Measurements from ENCODE around the gene PHF10. TPM values are rescaled to one million over a fixed set of nuclear protein-coding genes. Genes with fewer than 3 reads are reported as not detected.

The PHF10 gene
- 14.0 and 17.0 TPM in 2 replicates for total RNA-seq

GRCh38 chr6:169724494-169725124 is at the start of gene PHF10:
Gene PHF10, minus strand, starts transcription at chr6:169724500. Its CDS starts 569 bp downstream, at chr6:169723931.

DNA sequence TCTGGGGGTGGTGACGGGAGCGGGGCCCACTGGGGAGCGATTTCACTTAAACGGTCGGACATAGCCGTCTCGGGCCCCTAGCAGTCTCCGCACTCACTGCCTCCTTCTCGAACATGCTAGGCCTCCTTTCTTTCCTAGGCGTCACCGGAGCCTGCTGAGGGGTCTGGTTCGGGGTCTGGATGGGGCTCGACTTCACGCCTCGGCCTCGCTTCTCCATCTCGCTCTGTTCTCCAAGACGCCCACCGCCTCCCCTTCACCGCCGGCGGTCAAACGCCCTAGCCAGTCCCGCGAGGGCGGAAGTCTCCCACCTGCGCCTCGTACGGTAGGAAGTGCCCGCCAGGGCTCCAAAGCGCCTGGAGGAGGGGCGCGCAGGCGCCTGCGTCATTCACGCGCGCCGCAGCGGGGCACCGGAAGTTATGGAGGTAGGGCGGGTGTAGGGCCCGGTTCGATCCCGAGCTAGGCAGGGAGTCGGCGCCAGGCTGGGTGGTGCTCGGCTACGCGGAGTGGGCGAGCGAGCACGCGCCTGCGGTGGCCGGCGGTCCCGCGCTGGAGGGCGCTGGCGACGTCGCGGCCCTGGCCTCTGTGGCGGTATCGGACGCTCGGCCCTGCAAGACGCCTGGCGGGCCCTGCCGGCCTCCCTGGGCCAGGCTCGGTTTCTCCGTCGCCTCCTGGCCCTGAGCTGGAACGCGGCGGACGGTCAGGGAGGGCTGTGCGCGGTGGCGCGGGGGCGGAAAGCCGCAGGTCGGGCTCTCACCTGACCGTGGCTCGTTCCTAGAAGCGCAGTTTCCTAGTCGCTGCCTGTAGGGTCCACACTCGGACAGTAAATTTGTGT is 27.2 kb upstream of the PHF10 start, which contains the start of the genes DYNLT2 and ERMARD:
Gene DYNLT2, minus strand, starts transcription at position 331 of the 832 bp plus-strand sequence. Its CDS starts 114 bp downstream, at position 217.
Gene ERMARD, plus strand, starts transcription at position 381 of the 832 bp plus-strand sequence. Its CDS starts 36 bp downstream, at position 417.

DNA sequence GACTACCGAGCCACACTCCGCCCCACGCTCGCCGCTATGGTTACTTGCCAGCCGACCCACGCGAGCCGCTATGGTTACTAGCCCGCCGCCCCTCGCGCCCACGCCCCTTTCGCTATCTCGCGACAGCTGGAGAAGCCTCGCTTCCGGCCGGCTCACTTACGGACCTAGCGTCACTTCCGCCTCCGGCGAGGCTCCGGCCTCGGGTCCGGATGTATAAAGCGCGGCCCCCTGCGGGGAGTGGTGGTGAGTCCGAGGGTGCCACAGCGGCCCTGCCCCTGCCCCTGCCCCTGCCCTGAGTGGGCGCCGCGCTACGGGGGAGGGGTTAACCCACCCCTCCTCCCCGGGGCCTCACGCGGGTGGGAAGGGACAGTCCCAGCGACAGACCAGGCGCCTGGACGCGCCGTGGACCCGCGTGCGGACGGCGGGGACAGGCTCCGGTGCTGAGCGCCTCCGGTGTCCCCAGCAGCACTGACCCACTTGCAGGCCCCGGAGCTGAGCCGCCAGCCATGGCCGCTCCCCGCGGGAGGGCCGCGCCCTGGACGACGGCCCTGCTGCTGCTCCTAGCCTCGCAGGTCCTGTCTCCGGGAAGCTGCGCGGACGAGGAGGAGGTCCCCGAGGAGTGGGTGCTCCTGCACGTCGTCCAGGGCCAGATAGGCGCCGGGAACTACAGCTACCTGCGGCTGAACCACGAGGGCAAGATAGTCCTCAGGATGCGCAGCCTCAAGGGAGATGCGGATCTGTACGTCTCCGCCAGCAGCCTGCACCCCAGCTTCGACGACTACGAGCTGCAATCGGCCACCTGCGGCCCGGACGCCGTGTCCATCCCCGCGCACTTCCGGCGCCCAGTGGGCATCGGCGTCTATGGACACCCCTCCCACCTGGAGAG is 22.1 kb downstream of the PHF10 start, which contains the start of the genes C6orf120 and WDR27:
Gene C6orf120, plus strand, starts transcription at position 173 of the 886 bp plus-strand sequence. Its CDS starts 334 bp downstream, at position 507.
Gene WDR27, minus strand, starts transcription at position 76 of the 886 bp plus-strand sequence. CDS start 13,024 bp downstream, outside the sequence.

Other genes starting within 250 kb of the PHF10 start
- gene WDR27, start 22.5 kb downstream of the PHF10 start, total RNA-seq = 9.8 and 15.3 TPM in 2 replicates
- gene C6orf120, start 22.4 kb downstream of the PHF10 start, total RNA-seq = 29.7 and 44.1 TPM in 2 replicates
- 0.63 and 0.65 TPM in 2 replicates for gene DYNLT2, start 27.1 kb upstream of the PHF10 start, total RNA-seq
- 8.6 and 13.7 TPM in 2 replicates for gene ERMARD, start 27.1 kb upstream of the PHF10 start, total RNA-seq